ENCODE measurements around the gene PLA1A. TPM values are rescaled to one million over a fixed set of nuclear protein-coding genes. Genes with fewer than 3 reads are reported as not detected.

The PLA1A gene
- polyA plus RNA-seq, 1 donor, result 0.27 TPM

DNA sequence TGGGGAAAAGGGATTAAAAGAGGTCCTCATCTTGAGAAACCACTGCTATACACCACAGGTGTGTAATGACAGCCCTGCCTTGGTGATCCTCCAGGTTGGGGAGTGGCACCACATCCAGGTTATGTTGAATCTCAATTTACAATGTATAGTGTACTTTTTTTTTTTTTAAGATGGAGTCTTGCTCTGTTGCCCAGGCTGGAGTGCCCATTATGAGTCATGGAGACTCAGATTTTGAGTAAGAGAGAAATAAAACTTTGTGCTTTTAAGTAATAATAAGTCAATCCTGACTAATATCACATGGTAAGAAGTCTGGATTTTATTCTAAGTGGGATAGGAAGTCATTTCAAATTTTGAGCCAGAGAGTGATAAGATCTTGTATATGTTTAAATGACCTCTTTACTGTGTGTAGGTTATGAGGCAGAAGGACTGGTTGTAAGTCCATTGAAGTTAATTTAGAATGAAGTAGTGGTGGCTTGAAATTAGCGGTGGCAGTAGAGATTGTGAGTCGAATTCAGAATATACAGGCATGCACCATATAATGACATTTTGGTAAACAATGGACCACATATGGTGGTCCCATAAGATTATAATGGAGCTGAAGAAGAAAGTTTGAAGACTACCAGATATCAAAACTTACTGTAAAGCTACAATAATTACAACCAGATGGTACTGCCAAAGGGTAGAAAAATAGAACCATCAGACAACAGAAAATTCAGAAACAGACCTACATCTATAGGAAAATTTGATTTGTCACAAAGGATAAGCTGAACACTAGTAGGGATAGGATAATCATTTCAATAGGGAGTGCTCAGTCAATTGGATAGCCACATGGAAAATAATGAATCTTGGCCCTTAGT lies 42.0 kb downstream of the PLA1A start:
- DNase-seq, result no peak

DNA sequence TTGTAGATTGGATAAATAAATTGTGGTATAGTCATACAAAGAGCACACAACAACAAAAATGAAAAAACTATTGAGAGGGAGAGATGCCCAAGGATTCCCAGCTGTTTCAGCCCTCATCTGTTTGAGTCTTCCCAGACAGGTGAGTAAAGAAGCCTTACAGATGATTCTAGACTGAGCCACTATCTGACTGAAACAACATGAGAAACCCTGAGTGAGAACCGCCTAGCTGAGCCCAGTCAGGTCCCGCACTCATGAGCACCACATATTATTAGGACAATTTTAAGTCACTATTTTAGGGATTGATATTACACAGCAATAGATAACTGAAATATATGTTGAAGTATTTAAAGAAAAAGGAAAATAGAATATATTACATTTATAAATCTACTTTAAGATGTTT lies 43.7 kb downstream of the PLA1A start:
- no peak for DNase-seq

DNA sequence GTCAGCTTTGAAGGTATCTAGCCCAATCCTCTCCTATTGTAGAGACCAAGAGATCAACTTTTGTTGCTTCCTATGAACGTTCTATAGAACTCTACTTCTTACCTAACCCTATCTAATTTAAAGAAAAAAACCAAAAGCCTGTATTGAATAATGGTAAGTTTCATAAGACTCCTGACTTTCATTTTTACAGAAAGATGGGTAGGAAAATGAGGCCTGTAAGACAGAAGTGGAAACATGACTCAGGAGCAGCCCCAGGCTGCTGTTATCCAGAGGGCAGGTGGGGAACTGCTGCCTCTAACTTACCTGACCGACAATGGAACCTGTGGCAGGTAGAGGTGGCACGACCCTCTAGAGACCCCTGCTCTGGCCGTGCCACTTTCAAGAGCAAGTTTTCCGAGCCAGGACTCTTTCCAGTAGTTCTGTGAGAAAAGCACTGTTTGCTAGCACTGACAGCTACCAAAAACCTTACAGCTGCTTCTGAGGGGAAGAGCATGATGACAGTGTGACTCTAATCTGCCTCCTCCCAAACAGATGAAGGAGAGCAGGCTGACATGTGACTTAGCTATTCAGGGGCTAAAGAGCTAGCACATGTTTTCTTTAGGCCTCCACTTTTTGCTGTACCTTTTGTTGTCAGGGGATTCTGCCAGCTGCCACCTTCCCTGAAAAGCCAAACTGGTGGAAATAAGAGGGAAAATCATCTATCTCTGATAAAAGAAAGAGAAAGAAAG lies 45.2 kb downstream of the PLA1A start:
- DNase-seq, result no peak

DNA sequence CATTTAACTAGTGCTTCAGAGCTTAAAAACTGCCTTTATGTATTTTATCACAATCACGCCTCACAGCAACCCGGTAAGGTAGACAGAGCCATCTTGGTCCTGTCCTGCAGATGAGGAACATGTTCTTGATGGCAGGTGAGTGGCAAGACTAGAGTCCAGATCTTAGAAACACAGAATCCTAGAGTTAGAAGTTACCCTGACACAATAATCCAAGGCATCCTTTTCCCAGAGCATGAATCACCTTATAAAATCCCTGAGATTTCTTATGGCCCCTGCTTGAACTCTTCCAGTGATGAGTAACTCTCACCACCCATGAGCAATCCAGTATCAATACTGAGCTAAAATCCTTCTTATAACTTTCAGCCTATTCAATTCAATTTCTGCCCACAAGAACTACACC lies 45.8 kb downstream of the PLA1A start:
- DNase-seq, result no peak

DNA sequence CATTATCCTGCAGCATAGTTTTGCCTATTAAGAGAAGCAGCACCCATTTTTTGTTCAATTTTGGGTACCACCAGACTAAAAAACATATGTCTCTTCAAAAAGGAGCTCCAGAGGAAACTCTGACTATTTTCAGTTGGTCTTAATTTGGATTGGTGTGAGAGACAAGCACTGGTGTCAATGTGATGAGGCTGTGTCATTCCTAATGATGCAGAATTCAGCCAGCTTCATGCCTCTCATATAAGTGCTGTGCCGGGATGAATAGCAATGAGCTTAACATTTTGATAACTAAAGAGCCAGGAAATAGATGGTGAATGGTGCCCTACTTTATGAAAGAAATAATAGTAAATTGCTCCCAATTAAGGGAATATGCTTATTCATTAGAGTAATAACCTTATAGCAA lies 46.8 kb downstream of the PLA1A start:
- DNase-seq, result no peak

DNA sequence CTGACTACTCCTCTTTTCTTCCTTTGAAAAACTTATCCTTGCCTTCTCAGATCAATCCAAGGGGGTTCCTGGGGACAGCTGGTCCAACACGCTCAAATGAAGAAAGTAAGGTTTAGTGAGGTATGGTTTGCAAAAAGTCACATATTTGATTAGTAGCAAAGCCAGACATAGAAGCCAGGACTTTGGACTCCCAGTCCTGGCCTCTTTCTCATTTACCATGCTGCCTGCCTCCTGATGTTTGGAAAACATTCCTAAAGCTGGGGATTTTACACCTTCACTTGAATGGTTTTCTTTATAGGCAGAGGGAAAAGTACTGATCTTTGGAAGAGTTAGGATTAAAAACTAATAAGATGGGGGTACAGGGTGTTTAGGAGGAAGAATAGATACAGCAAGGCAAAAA lies 48.1 kb downstream of the PLA1A start:
- DNase-seq, result no peak

DNA sequence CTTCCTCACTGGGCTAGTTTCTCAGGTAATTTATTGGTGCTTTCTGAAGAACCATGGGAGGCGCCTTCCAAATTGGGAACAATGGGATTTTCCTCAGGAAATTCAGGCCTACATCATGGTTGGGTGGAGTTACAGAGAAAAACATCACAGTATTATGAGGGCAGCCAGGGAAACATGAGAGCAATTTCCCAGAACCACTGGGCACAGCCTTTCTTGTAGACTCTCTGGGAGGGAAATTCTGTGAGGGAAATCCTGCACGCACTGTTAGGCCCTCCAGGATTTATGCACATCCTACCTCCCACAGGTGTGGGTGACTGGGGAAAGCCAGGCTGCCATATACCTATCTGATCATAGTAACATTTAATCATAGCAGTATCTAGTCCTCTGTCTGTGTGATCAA lies 49.5 kb downstream of the PLA1A start:
- no peak for DNase-seq

DNA sequence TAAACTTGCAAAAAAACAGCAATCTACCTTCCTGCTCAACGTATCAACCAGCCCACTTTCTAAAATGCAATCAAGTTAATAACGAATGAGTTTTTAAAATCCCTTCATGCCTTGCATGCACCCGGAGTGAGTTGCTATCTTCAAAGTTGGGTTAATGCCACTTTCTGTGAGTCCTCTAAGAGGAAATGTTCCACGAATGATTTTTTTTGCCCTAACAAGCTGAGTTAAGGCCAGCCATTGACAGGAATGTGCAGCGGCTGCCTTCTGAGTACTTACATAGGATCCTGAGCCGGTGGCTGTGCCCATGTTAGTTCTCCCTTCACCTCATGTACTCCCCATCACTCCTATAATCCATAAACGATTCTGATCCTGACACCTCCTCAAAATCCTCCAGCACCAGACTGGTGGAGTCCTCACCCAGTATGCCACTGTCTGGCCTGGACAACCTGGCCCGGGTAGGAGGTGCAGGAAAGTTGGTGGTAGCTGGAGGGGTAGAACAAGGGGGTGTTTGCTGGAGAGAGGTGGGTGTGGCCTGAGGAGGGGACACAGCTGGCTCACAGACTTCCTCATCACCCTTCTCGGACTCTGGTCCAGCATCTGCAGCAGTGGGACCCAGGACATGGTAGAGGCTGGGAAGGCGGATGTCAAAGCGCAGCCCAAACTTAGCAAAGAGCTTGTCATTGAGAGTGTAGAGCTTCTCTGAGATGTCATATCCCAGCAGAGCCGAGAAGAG lies 50.3 kb downstream of the PLA1A start:
- no peak for DNase-seq

DNA sequence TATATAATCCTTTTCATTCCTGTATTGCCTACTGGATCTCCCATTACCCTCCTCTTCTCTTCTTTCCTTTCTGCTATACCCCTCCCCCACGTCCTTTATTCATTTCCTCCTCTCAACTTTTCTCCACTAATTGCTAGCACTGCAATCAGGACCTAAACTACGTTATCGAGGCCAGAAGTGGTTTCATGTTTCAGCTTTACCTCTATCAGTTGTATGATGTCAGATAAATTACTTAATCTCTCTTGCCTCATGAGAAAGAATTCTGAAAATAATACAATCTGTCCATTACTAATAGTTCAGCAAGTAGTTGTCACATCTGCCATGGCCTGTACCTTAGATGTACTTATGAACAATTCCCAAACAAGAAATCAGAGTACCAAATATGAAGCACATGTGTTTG lies 52.1 kb downstream of the PLA1A start:
- no peak for DNase-seq

DNA sequence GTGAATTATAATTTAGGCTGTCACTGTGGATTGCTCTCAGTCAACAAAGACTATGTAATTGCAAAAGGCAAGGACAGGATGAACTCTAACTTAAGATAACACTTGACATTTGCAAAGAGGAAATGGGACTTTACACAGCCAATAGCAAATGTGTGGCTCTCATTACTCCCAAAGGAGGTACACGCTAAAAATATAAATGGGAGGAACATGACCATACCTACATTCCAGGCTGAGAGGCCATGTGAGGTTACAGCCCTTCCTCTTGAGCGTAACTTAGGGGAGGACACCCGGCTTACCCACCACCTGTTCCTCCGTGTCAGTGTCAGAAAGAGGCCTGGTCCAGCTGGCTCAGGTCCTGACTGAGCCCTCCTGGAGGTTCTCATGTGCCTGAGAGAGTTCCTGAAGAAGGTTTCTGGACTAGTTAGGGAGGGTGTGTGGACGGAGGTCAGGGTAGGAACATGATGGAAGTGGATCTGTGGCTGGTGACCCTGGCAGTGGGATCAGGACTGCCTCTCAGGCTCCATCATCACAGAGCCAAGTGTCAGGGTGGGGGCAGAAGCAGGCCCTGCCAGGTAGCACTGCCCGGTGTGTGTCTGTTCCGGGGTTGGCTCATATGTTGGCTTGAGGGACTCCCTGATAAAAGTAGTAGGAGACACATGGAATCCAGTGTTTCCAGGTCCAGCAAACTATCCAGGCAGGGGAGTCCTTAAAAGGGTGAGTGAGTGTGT lies 54.8 kb downstream of the PLA1A start:
- no peak for DNase-seq

DNA sequence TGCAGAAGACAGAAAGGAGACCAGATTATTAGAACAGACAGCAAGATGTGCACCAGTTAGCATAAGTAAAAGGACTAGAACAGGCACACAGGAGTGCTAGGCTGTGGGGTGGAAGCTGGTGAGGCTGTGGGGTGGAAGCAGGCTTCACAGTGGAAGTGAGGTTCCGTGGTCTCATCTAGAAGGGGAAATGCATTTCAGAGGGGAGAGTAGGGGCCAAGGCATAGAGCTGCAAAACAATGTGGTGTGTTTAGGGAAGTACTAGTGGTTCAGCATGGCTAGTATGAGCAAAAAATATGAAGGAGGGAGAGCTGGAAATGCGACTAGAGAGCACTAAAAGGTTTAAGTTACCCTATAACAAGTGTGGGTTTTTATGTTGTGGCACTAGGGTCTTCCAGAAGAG lies 56.2 kb downstream of the PLA1A start:
- DNase-seq, result no peak

DNA sequence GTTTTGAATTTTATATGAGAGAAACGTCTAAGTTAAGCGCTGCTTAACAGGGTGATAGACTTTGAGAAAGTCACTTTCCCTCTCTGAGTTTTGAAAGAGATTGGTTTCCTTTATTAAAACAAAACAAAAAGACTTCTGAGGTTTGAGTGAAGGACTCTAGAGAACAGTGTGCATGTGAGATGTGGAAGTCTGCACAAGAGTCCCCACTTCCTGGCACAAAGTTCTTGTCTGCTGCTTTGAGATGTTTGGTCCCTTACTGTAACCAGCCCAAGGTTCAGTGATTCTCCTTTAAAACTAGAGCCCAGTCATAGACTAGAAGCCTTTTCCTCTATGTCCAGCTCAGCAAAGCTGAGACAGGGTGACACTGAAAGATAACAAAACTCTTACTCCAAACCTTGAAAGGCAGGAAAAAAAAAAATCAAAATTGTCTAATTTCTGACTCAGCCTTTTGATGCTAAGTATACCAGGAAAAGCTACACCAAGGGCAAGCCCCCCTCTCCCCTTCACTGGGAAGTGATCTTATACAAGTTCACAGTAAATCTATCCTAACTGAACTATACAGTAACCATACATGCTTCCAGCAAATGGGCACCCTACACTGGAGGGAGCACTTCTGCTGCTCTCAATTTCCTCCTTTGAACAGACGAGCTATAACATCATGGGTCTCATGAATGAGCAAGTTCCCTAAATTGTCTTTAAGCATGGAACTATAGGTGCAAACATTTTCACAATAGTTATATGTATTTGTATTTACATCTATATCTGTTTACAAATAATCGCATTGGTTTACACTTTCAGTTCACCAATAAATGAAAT lies 60.4 kb downstream of the PLA1A start:
- DNase-seq, result no peak

DNA sequence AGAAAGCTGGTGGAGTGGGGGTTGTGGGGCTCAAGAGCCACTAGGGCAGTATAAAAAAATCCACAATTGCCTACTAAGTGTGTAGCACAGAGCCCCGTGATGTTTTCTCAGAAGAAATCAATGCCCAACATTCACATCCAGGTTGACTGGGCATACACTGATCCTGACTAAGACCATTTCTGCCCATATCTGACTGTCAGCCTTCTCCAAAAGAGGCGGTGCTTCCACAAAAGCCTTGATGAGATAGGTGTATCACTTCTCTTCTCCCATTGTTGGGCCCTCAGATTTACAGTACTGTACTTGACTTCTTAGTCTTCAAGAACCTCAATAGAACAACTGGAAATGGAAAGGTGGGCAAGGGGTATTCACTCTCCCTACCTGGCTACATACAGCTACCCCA lies 61.3 kb downstream of the PLA1A start:
- no peak for DNase-seq

DNA sequence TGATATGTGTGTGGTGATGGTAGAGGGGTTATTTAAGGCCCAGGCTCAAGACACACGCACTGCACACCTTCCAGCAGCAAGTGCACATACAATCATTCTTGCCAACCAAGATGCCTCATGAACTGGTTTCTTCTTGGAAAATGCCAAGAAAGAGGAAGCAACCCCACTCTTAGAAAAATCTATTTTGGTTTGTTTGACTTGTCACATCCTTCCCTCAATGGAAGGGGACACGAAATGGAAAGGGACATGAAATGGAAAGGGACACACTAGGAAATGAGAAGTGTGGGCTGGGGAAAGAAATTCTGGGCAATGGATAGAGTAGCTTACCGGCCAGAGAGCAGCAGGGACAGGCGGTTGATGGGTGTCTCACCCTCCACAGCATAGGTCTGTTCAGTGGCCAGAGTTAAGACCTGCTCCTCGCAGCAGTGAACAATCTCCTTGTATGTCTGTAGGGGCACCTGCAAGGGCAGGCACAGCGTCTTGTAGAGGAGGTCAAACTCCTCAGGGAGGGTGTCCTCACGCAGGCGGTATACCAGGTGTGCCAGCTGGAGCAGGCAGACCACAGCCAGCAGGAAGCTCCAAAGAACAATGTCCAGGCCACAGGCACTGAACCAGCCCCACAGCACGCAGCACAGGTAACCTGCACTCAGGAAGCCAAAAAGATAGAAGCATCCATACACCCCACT lies 62.1 kb downstream of the PLA1A start:
- no peak for DNase-seq

DNA sequence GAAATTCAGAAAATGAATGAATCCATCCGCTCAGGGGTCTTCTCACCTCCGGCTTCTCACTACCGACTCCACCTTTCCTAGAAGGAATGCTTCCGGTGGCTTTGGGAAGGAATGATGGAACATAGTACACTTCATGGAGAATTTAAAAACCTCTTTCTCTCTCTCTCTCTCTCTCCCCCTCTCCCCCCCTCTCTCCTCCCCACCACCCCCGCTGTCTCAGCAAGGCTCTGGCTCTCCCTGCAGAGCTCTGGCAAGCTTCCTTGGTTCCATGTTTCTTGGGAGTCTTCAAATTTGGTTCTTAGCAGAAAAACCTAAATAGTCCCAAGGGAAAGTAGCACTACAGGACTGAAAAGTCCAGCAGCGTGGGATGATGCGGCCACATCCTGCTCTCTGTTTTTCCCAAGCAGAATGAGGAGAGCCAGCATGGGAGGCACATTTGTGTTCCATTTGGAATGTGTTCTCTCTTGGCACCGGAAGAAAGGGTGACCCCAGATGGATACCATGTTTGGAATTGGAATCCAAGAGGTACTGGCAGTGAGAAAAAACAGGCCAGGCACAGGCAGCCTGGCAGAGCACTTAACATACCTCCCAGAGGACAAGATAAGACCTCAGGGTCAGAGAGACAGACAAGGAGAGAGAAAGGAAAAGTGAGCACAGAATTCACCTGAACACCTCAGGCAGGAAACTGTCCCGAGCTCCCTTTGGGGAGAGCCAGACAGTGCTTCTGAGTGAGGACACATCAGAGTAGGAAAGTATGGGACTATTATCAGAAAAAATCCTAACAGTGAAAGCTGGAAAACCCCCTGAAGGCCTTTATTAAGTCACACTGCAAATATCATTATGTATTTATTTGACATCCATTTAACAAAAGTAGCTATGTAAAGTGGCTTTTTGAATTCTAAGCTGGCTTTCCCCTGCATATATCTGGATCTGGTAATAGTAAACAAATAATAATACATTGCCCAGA lies 63.1 kb downstream of the PLA1A start, which contains the start of gene POPDC2:
Gene POPDC2, minus strand, starts transcription at position 116 of the 967 bp plus-strand sequence. CDS start 166 bp downstream, outside the sequence.
- no peak for DNase-seq

DNA sequence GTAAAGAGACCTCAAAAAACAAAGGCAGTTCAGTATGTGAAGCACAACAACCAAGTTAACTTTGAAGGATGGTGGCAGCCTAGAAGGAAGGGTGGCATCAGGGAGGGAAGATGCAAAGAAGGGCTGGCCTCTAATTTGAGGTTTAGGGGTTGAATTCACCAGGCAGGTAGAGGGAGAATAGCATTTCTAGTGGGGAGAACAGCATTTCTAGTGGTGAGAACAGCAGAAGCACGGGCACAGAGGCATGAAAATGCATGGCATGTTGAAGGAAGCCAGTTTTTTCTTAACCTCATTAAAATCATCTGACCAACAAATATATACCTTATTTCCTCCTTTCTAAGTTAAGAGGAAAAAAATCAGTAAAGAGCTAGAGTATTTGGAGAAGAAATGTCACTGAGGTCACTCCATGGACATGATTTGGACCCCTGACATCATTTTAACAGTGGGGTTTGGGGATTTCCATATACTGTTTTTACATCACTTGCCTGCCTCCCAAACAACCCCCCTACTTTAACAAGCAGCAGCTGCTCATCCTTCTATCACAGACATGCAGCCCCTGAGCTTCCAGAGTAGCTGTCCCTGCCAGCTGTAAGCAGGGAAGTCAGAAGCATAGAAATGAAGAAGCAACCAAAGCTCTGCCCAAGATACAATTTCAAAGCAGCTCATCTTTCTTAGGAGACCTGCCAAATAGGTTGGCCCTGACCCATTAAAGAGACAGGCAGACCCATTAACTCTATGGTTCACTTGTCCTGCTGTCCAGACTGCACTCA lies 65.1 kb downstream of the PLA1A start:
- peak; percentile 35 for DNase-seq

DNA sequence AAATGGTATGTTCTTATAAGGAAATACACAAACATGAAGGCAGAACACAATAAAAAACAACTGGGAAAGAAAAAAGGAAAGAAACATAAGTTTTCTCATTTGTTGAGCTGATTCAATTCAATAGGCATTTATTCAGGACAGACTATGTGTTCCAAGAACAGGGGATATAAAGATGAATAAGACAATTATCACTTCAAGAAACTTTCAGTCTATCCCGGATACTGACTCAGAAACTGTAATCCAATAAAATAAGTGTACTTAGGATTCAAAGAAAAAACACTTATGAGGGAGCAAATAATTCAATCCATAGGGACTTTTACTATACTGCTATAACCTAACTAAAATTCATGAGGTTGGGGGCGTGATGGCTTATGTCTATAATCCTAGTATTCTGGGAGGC lies 66.2 kb downstream of the PLA1A start:
- no peak for DNase-seq

DNA sequence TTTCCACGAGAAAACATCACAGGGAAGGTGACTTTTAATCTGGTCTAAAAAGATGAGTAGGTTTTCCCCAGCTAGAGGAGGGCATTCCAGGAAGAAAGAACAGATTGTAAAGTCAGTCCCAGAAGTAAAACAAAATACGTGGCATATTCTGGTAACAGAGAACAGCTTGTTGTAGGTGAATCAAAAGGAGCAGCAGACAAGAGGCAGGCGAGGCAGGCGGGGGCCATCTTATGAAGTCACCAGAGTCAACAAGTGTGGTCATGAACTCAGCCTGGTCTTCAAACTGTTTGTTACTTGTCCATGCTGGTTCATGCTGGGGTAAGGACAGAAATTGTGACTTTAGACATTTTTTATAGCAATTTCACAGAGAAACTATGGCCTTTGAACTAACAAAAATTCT lies 66.7 kb downstream of the PLA1A start:
- no peak for DNase-seq

DNA sequence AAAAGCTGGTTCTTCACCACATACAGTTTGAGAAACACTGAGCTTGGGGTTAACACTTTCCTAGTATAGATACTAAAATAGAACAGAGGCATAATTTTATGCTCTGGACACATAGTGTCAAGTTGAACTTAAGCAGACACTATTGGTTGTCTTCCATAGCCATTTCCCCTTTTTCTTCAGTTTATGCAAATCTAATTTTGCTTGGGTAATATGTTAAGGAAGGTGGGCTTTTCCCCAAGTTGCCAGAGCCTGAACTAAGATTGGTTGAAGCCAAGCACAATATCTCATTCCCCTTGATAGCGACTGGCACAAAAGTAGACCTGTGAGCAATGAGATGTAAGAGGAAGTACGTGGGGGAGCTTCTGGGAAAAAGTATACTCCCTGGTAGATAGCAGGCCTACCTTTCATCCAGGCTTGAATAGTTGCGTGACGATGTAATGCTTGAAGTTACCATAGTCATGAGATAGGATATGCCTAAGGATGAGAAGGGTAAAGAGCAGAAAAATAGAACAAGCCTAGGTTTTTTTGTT lies 67.2 kb downstream of the PLA1A start:
- DNase-seq, result no peak

Data from hindlimb muscle (tissue), 1 donor.